Glomerular visceral epithelial cell (primary cell): ENCODE data around the gene CDKAL1.
"Not testable (repeated sequence)": the region's sequence is repeated elsewhere in the genome, so short reads cannot be mapped to it uniquely, and the experiment has no call there.

Experiments
- DNase-seq: peaks from one replicate; pipeline ENCODE4 v3.0.0-alpha.2; 2016; ENCODE audit errors: extremely low spot score

CDKAL1 gene

DNA sequence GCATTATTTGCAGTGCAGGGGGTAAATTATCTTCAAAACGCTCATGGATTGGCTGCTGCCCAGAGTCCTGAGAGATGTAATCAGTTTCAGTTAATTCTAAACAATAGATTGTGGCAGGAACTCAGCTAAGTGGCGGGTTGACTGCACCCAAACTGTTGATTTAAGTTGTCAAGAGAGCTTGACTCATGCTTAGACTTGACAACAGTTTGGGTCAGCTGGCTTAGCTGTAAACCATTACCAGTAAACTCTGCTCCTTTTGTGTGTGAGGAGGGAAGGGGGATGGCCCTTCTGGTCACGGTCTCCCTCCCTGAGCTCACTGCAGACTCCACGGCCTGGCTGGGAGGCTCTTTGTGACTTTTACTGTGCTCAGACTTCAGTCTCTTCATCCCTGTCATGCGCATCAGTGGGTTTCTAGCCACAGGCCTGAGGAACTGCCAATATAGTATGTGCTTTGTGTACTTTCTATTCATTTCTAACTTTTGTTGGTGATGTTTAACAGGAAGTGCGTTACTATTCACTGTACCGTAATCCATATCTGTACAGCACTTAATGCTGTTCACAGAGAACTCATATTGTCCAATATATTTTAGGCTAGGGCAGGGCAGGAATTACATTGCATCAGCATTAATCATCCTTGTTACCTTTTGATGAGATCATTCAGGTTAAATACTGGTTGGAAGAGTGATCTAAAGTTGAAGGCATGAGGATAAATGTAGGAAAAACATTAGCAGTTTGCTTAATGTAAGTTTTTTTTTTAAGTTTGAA, 488.3 kb downstream of the CDKAL1 start:
- DNase-seq, result peak; percentile 97

DNA sequence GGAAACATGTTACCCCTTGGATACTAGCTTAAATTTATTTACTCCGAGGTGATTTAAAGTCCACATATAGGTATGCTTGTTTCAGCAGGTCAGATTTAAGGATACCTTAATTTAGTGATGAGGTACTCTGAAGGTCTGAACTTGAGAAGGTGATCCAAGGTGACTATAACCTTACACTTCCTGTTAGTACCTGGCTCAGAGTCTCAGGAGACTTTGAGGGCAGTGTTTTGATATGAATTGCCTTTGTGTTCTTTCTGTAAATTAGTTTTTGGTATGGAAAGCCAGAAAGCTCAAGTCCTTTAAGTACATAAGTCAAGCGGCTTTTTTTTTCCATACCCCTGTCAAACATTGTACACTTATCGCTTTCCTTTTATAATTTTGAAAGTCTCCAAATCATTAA, 489.0 kb downstream of the CDKAL1 start:
- DNase-seq, result no peak

DNA sequence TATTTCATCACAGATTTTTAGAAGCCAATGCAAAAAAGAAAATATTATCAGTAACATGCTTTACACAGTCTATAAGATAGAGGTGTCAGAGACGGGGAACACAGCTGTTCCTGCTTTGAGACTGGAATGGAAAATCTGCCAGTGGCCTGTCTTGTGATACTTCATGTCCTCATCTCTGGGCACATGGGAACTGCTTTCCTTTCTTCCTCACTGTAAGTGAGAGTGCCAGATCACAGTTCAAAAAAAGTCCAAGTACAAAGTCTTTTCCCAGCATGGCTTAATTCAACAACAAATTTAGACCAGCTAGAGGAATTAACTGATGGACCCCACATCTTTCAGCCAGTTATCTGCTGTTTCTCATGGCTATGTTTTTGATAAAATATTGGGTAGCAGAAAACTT, 490.4 kb downstream of the CDKAL1 start:
- DNase-seq, result no peak

DNA sequence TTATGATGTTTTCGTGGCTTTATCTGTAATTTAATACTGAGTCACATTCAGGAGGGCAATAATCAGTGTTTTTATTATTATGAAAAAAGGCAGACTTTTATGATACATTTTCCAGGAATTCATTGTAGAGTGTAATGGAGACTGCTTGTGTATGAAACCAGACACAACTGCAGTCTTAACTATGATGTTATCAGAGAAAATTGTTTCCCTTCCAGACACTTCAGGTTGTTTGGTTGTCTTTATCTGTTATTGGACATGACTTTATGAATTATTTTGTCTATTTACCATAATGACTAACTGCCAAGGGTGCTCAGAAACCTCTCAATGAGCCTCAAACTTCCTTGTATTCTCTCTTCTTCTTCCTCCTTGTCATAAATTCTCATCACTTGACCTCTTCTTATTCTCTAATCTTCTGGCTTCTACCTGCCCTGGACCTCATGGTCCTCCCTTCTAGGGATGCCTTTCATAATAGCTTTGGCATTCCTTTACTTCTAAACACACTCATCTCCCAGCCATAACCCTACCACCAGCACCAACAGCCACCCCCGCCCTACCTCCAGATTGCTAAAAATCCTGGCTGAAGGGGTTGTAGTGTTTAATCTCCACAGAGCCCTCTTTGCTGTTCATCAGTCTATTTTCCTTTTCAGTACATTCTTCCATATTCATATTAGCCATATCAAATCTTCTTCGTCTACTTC, 492.5 kb downstream of the CDKAL1 start:
- peak; percentile 14 for DNase-seq

DNA sequence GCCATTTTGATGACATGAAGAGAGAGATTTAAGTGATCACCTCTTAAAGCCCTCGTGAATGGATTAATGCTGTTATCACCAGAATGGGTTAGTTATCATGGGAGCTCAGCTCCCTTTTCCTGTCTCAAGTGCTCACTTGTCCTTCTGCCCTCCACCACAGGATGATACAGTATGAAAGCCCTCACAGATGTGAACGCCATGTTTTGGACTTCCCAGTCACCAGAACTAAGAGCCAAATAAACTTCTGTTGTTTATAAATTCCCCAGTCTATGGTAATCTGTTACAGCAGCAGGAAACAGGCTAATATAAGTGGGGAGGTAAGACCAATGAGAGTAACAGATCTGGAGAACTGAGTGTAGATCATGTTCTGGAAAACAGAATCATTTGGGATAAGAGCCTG, 493.2 kb downstream of the CDKAL1 start:
- no peak for DNase-seq

DNA sequence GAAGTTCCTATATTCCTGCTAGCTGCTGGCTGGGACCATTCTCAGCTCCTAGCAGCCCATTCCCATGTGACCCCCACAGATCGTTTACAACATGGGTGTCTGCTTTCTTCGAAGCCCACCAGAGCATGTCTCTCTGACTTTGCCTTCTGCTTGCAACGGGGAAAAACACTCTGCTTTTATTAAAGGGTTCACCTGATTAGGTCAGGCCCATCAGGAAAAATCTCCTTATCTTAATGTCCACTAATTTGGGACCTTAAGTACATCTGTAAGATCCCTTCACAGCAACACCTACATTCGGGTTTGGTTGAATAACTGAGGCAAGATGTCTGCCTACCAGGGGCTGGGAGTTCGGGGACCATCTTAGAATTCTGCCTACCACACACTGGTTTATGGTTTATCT, 496.9 kb downstream of the CDKAL1 start:
- DNase-seq, result no peak

DNA sequence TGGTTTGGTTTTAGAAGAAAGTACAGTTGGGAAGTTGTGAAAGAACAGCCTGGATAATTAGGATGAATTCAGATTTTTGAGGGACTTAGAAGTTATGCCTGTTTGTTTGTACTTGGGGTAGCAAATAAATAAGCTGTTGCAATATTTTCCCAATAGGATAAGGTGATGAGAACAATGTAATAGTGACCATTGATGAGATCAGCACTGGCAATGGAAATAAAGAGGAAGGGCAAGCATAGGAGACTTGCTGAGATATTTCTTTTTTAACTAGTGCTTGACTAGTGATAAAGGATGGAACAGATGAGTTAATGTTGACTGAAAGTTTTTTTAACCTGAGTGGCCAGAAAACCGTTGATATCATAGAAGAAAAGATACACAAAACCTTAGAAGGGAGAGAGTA, 498.8 kb downstream of the CDKAL1 start:
- DNase-seq, result no peak

DNA sequence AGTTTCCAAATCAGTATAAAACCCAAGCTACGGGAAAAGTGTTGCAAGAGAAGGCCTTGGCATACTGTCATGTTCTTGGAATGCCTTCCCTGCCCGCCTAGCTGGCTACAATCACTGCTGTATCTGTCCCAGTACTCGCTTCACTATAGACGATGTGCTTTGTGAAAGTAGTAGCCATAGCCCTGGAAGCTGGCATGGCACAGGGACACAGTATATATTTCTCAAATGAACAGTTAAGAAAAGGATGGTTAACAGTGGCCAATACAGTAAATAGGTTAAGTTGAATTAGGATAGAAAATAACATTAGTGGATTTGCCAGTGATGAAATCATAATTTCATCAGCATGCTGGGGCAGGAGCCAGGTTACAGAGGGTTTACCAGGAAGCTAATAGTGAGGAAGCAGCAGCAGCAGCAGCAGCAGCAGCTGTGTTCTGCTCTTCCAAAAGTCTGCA, 499.3 kb downstream of the CDKAL1 start:
- DNase-seq, result peak; percentile 54

DNA sequence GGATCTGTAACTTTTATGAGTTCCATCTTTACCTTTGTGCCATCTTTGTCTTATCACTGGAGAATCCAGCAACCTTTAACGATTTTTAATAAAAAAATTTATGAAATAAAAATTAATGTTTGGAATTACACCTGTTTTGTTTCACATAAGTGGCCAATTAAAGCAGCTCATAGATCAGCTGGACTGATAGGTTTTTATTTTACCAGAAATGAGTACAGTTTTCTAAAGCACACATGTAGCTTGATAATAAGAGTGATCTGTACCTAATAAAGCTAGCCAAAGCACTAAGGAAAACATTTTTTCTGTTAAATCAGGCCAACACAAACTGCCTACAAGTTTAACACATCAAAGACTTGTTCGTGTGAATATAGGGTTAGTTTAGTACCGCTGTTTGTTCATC, 500.1 kb downstream of the CDKAL1 start:
- no peak for DNase-seq

DNA sequence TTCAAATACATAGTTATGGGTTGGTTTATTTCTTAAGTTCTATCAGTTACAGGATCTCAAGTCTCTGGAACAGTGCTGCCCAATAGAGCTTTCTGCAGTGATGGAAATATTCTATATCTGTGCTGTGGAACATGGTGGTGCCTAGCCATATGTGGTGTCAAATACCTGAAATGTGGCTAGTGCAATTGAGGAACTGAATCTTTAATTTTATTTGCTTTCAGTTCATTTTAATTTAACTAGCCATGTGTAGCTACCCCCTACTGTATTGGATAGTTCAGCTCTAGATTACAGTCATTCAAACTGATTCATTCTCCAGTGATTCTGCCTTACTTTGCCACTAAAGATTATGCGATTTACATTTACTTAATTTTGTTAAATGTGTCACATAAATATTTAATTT, 503.2 kb downstream of the CDKAL1 start:
- DNase-seq, result no peak

DNA sequence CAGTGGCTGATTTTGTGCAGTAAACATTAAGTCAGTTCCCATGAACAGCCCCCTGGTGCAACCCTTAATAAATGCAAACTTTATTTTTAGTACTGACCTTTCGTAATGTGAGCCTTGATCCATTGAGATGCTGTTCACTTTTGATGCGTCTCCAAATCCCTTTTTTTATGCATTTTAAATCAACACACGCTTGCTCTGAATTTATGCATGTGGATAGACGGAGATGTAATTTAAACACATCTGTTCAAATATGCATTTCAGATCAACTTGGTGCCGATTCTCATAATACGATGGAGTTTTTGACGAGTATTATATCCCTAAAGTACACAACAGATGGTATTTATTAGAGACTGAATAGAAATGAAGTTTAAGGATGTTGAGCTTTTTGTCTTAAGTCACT, 505.7 kb downstream of the CDKAL1 start:
- DNase-seq, result no peak

DNA sequence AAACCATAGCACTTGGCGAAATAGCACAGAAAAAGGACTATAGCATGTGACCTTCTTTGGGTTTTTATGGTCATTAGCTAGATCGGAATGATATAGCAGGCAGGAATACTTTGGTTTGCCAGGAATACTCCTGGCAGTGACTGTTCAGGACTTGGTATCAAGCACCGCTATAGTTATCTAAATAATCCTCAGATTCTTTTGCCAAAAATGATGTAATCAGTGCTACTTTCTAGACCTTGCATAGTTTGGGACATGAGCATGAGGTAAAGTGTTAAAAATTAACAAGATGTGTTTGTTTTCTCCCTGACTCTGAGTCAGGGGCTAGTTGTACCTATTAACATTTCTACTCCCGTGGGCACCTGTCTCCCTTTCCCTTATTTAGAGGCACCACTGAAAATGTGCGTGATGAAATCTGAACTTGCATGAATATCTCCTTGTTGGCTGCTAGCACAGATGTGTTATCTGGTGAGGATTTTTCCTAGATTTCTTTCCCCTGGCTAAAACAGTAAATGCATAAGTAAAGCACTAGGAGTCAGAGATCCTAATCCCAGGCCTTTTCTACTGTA, 511.0 kb downstream of the CDKAL1 start:
- DNase-seq, result peak; percentile 89

DNA sequence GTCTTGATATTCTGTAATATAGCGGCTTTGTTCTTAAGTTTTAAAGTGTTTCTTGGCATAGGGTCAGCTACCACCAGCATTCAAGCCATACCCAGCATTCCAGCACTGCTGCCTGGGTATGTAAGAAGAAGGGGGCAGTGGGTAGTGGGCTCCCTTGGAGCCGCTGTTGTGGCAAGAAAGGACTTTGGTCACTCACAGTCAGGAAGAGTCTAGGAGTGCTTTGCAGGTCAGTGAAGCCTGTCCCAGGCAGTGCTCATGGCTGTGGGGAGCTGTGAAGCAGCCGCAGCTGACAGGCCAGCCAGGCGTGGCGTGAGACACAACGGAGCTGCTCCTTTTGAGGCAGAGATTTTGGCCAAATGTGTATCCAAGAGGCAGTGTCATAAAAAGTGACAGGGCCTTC, 512.0 kb downstream of the CDKAL1 start:
- DNase-seq, result peak; percentile 95

DNA sequence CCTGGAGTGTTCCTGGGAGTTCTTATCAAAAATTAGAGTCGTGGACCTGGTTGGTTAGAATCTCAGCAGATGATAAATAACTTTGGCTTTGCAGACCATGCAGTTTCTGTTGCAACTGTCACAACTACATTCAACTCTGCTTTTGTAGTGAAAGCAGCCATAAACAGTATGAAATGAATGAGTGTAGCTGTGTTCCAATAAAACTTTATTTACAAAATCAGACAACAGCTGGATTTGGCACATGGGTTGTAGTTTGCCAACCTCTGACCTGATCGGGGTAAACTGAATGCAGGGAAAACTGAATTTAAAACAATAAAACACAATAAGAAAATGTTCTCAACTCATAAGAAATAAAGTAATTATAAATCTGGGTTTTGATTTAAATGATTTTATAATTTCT, 513.8 kb downstream of the CDKAL1 start:
- DNase-seq, result no peak

DNA sequence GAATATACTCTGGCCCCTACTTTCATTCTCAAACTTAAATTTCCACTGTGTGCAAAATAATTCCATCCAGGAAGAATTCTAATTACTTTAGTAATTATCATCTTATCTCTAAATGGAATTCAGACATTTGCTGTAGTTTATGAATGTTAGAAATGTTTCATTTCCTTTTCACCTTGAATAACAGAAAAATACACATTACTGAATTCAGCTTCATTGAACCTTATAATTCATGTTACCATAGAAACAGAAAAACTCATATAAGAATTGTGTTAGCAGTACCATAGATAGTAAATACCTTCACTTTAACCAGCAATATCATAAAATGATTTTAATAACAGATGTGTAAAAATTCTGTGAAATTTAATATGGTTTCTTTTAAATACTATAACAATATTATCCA, 514.9 kb downstream of the CDKAL1 start:
- DNase-seq, result no peak

DNA sequence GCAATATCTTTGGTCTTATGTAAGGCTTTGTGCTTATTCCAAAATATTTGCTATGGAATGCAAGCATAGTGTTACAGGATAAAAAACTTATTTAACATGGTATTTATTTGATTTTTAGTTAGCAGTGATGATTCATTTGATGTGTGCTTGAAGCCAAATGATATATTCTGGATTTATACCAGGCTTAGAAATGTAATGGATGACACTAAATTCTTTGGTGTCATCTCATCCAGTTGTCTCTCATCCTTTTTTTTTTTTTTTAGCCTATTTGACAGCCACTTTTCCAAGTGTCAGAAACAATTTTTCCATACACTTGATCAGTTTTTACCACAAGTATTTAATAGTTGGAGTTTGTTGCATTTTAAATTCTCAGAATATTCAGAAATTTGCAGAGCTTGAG, 515.3 kb downstream of the CDKAL1 start:
- DNase-seq, result no peak

DNA sequence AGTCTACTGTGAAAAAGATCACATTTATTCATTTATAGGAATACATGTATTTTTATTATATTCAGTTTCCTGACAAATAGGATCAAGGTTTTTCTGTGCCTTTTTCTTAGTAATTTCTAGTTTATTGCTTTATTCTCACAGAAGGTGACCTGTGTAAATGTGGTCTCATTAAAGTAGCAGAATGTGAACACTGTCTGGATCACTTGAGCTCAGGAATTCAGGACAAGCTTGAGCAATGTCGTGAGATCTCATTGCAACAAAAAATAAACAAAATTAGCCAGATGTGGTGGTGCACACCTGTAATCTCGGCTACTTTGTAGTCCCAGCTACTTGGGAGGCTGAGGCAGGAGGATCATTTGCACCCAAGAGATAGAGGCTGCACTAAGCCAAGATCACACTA, 516.7 kb downstream of the CDKAL1 start:
- peak; percentile 13 for DNase-seq

DNA sequence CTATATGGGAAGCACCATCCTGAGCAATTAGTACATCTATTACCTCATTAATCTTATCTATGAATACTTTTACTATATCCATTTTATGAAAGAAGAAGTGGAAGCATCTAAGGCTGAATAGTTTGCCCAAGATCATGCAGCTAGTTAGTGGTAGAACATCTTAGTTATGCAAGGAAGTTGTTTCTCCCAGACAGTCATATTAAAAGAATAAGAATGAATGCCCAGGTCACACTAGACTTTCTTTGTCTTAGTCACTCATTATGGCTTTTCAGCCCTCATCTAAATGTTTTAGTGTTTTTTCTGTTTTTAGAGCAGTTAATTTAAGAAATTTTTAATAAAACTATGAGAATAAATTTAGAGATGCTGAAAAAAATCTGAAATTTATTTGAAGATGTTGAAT, 517.5 kb downstream of the CDKAL1 start:
- no peak for DNase-seq

DNA sequence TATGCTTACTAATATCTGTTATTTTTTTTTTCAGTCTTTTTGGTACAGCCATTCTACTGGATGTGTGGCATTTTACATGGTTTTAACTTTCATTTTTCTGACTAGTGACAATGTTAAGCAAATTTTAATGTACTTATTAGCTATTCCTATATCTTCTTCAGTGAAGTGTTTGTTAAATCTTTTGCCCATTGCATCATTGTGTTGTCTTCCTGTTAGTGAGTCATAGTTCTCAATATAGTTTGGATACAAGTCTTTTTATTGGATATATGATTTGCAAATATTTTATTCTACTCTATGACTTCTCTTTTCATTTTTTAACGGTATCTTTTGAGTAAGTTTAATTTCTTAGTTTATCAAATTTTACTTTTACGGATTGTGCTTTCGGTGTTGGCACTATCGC, 519.4 kb downstream of the CDKAL1 start:
- no peak for DNase-seq

DNA sequence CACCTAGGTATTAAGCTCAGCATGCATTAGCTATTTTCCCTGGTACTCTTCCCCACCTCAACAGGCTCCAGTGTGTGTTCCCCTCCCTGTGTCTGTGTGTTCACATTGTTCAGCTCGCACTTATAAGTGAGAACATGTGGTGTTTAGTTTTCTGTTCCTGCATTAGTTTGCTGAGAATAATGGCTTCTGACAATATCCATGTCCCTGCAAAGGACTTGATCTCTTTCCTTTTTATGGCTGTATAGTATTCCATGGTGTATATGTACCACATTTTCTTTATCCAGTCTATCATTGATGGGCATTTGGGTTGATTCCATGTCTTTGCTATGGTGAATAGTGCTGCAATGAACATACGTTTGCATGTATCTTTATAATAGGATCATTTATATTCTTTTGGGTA, 521.2 kb downstream of the CDKAL1 start:
- DNase-seq, result not testable (repeated sequence)

DNA sequence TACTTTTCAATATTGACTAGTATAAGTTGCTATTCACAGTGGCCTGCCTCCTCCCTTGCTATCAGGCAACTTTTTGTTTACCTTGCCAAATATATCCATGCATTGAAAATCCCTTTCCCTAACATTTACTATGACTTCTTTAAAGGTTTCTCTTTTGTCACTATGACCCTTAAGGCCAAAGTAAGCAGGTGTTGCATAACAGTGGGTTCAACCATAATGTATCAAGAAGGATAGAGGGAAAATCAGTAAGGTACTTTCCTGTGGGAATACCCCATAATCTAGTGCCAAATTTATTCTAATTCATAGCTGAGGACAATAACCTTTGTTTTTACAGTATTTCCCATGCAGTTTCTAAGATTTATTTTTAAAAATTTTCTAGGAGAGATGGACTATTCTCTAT, 527.6 kb downstream of the CDKAL1 start:
- no peak for DNase-seq

DNA sequence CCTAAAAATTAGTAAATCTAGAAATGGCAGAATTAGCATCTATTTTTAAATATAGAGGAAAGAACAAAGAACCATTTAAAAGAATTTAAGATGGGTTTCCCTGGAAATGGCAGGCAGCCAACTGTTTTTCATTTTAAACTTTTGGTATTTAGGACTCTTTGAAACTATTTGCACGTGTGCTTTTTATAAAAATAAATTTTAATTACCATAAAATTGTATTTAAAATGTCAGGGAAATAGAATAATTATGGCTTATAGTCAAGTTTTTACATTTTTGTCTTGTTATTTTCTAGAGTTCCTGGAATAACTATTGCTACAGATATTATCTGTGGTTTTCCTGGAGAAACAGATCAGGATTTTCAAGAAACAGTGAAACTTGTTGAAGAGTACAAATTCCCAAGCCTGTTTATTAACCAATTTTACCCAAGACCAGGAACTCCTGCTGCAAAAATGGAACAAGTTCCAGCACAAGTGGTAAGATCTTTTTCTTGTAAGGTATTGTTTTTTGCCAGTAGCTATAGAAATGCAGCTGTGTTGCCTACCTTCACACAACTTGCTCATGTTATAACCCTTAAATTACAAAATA, 530.6 kb downstream of the CDKAL1 start:
- no peak for DNase-seq

DNA sequence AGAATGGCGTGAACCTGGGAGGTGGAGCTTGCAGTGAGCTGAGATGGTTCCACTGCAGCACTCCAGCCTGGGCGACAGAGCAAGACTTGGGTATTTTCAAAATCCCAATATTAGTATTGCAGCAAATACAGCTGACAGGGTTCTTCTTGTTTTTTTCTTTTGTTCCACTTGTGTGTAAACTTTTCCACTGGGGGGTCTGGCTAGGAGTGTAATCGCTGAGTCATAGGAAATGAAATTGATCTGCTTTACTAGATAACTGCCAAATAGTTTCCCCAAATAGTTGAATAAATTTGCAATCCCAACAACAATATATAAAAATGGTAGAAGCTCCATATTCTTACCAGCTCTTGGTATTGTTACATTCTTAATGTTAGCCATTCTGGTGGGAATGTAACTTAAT, 533.3 kb downstream of the CDKAL1 start:
- no peak for DNase-seq
